HL-60 (cell line): ENCODE data around the gene NAV2.

ENCODE experiments used
- CTCF ChIP-seq: IDR thresholded peaks from one replicate; pipeline ENCODE4 v1.5.1; 2011; ENCODE audit warnings: low read length, control low read depth, inconsistent platforms; ENCODE audit not compliant: insufficient read depth
- GABPA ChIP-seq: IDR thresholded peaks from 2 replicates; pipeline ENCODE4 v1.6.1; 2012; ENCODE audit warnings: low read depth
- POLR2AphosphoS5 ChIP-seq: IDR thresholded peaks from 2 replicates; pipeline ENCODE4 v1.6.1; 2012; ENCODE audit warnings: low read depth
- REST ChIP-seq: IDR thresholded peaks from 2 replicates; pipeline ENCODE4 v1.6.1; 2012; ENCODE audit warnings: low read depth; ENCODE audit not compliant: insufficient replicate concordance
- SPI1 ChIP-seq: IDR thresholded peaks from 2 replicates; pipeline ENCODE4 v1.6.1; 2012; ENCODE audit warnings: low read depth, mild to moderate bottlenecking, borderline replicate concordance

- TF ChIP-seq CTCF (no peak), REST (no peak), POLR2AphosphoS5 (no peak), GABPA (no peak), SPI1 (no peak)
These were observed 397.3 kb downstream of the NAV2 start for GRCh38 chr11:20109731-20110445.
